Ramos (cell line): ENCODE data around the gene MAGEB3.
"Not testable (repeated sequence)": the region's sequence is repeated elsewhere in the genome, so short reads cannot be mapped to it uniquely, and the experiment has no call there.

Experiments used
- in situ Hi-C: fragments of 300-500 bp; cut with MboI; formaldehyde crosslinking; loops from one replicate; pipeline ENCODE4 v1.14.3; 2022; ENCODE audit warnings: low sequenced_read_pairs; ENCODE audit not compliant: unreplicated experiment

MAGEB3 gene

GRCh38 chrX:30230395-30230794 is at the start of gene MAGEB3:
Gene MAGEB3, plus strand, starts transcription at chrX:30230657. Its CDS starts 5,268 bp downstream, at chrX:30235925.
- in situ Hi-C loops = no loop called here

DNA sequence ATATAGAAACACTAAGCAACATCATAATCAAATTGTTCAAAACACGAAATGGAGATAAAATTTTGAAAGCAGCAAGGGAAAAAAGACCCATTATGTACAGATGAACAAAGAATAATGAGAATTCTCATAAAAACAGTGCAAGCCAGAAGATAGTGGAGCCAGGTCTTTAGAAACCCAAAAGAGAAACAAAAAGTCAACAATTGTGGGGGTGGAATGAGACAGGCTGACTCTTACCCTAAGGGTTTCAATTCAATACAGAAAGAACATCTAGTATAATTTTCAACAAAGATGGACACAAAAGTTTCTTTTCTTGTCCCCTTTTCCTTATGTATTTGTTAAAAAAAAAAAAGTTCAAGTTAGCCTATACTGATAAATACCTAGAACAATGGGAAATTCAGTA is 49.1 kb upstream of the MAGEB3 start:
- in situ Hi-C loops = no loop called here

GRCh38 chrX:30183554-30183953 is 46.9 kb upstream of the MAGEB3 start:
- in situ Hi-C loops = no loop called here

DNA sequence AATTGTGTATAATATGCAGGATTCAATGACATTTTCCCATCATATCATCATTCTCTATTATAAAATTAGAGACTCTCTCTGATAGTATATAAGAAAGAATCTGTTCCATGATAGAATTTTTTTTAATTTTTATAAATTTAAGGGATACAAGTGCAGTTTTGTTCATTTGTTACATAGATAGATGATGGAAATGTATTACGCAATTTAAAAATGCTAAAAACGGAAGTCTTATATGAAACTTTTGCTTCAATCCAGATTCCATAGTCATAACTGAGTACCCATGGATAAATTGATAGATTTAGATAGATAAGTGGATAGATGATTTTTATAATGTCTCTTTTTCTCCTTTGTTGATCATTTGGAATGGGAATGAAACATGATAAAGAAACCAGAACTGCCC is 40.0 kb upstream of the MAGEB3 start:
- in situ Hi-C loops = no loop called here

DNA sequence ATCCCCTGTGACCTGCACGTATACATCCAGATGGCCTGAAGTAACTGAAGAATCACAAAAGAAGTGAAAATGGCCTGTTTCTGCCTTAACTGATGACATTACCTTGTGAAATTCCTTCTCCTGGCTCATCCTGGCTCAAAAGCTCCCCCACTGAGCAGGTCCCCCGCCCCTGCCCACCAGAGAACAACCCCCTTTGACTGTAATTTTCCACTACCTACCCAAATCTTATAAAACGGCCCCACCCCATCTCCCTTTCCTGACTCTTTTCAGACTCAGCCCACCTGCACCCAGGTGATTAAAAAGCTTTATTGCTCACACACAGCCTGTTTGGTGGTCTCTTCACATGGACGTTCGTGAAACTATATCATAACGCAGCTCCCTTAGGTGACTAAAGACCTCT is 36.5 kb upstream of the MAGEB3 start:
- in situ Hi-C loops = not testable (repeated sequence)

GRCh38 chrX:30196322-30196721 is 34.1 kb upstream of the MAGEB3 start:
- in situ Hi-C loops = no loop called here

DNA sequence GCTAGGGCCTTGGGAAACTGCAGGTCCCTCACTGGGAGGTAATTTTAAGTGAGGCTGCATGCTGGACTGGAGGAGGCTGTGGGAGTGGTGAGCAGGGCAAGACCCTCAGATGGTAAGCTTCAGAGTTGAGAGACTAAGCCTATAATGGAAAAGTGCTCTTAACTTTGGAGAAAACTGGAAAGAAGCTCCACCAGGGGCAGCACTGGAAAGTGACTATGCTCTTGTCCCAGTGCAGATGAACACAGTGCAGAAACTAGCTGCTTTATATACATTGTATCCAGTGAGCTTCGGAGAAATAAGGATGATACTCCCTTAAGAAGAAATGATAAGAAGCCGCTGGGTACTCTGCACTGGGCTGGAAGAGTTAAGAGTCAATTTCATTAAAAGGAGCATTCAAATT is 18.3 kb upstream of the MAGEB3 start:
- in situ Hi-C loops = no loop called here

DNA sequence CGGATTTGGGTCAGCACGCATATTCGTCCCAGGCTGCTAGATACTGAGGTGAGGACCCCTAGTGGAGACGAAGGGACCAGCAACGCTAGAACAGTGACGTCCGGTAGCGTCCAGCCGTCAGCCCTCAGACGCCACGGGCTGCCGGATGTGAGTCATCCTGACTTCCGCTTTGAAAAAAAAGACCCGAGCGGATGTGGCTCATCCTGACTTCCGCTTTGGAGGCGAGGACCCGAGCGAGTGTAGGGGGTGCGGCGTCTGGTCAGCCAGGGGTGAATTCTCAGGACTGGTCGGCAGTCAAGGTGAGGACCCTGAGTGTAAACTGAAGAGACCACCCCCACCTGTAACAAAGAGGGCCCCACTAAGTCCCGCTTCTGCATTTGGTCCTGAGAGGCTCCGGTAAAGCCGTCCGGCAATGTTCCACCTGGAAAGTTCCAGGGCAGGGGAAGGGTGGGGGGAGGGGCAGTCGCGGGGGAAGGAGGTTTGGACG is 15.1 kb upstream of the MAGEB3 start, which contains the start of gene MAGEB2:
Gene MAGEB2, plus strand, starts transcription at position 207 of the 487 bp plus-strand sequence. CDS start 3,018 bp downstream, outside the sequence.
- in situ Hi-C loops = no loop called here

DNA sequence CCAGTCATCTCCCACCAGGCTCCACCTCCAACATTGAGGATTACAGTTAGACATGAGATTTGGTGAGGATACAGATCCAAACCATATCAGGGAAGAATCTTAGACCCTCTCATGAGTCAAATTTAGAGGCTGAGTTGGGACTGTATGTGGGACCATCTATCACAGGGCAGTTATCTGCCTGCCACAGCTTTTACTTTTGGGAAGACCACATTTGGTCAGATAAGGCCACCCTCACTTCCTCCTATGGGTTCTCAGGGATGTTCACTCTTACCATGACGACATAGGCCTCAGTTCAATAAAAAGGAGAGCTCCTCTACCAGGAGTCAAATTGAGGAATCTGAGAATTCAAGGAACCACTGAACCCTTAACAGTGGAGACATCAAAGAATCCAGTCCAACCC is 13.0 kb upstream of the MAGEB3 start:
- in situ Hi-C loops = no loop called here

- in situ Hi-C loops = no loop called here
Observed at GRCh38 chrX:30219372-30219771, 11.1 kb upstream of the MAGEB3 start.

DNA sequence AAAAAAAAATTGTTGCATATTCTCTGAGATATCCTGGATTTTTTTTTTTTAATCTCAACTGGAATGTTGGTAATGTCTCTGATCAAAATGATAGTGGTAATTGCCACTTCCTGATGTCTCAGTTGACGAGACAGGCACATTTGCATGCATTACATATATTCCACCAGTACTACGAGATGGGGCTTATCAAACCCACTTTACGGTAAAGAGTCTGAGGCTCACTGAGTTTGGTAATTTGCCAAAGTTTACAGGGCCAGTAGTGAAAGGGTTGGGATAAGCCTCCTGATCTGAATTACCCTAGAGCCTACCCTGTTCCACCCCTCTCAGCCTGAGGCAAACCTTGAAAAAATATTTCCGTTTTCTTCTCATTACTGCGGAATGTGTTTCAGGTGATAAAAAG is 9.8 kb upstream of the MAGEB3 start:
- in situ Hi-C loops = no loop called here

GRCh38 chrX:30224536-30224935 is 5.9 kb upstream of the MAGEB3 start:
- in situ Hi-C loops = no loop called here

DNA sequence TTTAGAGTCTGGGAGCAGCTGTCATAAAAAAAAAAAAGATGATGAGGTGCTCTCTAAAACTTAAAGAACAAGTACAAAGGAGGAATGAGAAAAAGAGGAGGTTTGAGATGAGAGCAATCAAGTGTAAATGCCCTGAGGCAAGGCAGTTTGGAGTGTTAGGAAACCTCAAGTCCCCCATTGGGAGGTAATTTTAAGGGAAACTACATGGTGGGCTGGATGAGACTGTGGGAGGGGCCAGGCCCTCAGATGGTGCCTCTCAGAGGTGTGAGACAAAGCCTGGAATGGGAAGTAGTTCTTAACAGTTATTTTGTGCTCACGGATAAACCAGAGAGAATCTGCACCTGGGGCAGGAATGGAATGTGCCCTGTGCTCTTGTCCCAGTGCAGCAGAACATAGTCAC is 1.9 kb upstream of the MAGEB3 start:
- in situ Hi-C loops = no loop called here

DNA sequence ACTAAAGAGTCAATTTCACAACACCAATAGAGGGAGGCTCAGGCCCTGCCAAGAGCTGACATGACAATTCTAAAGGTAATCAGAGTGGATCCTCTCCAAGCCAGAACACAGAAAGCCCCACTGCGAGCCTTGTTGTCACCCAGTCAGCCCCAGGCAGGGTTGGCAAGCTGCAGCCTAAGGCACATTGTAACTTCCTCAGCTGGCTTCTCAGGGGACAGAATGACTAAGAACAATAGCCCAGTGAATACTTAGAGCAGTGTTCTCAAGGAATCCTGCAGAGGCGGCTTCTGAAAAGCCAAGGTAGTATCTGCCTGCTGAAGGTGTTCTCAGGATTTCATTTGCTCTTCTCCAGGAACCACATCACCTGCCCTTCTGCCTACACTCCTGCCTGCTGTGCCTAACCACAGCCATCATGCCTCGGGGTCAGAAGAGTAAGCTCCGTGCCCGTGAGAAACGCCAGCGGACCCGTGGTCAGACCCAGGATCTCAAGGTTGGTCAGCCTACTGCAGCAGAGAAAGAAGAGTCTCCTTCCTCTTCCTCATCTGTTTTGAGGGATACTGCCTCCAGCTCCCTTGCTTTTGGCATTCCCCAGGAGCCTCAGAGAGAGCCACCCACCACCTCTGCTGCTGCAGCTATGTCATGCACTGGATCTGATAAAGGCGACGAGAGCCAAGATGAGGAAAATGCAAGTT is 11.4 kb downstream of the MAGEB3 start, which contains the start of gene MAGEB4:
Gene MAGEB4, plus strand, starts transcription at position 277 of the 692 bp plus-strand sequence. Its CDS starts 136 bp downstream, at position 413.
- in situ Hi-C loops = no loop called here

- in situ Hi-C loops = no loop called here
Observed at GRCh38 chrX:30246769-30247489, 16.5 kb downstream of the MAGEB3 start, which contains the start of gene MAGEB1. Gene MAGEB1, plus strand, starts transcription at chrX:30247146. Its CDS starts 3,348 bp downstream, at chrX:30250494.

- in situ Hi-C loops = no loop called here
Observed at GRCh38 chrX:30248854-30249253, 18.4 kb downstream of the MAGEB3 start.

DNA sequence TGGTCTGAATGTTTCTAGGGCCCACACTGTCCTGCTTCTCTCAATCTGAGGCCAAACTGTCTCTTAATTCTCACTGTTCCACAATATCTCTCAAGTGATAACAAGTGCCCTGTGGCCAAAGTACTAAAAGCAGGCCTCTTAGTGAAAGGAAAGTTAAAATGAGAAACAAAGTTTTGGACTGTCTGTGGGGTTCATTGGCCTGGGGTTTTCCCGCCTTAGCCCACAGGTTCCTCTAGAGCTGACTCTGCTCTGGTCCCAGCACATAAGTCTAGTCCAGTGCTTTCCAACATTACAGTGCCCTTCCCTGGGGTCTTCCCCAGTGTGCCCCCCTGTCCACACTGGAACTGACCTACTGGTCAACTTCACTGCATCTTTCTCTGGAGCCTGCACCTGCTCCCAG is 22.8 kb downstream of the MAGEB3 start:
- in situ Hi-C loops = no loop called here

DNA sequence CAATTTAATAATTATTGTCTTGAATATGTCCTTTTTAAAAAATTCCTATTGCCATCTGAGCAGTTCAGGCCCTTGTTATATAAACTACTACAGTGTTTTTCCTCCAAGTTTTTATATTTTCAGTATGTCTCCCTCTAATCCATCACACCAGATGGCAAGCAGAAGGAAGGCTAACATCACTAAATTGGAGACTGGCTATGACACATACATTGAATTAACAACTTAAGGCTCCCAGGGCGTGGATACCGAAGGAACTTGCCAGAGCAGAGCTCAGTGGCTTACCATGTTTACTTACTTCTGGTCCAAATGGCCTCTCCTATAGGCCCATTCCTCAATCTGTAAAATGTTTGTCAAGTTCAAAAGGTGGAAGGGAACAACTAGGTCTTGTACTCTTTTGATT is 29.5 kb downstream of the MAGEB3 start:
- in situ Hi-C loops = no loop called here

GRCh38 chrX:30261012-30261411 is 30.6 kb downstream of the MAGEB3 start:
- in situ Hi-C loops = no loop called here

DNA sequence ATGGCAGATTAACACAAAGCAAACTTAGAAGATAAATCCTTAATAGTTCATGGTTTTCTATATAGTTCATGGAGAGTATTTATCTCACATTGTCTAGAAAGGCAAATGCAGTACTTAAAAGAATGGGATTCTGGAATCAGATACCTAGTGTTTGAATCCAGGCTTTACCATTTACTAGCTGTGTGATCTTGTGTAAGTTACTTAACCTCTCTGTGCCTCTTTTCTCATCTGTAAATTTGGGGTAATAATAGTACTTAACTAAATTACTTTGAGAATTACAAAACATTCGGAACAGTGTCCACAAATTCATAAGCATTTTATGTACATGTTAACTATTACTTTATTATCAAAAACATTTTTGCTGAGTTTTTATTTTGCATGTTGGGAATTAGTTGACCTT is 32.3 kb downstream of the MAGEB3 start:
- in situ Hi-C loops = no loop called here

DNA sequence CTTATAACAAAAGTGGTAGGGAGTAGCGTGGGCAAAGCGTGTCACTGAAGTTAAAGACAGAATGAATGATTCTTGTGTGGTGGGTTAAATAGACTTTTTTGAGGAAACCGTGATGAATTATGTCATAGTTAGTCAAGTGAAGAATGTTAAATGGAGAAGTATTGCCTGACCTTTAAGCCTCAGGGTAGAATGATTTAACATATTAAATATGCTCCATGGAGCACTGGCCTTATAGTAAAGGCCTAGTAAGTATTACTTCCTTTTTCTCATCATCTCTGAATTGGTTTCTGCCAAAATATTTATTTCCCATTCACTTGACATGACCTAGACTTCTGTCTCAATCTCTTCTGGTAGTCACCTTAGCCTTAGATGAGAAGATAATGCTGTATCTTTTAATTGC is 40.2 kb downstream of the MAGEB3 start:
- in situ Hi-C loops = no loop called here
